ENCODE results near the gene TRAF6. TPM values are rescaled to one million over a fixed set of nuclear protein-coding genes. Genes with fewer than 3 reads are reported as not detected.
"Not testable (repeated sequence)": the region's sequence is repeated elsewhere in the genome, so short reads cannot be mapped to it uniquely, and the experiment has no call there.

The TRAF6 gene
- total RNA-seq, 1 experiment from 2014 or later: 6.6 TPM

DNA sequence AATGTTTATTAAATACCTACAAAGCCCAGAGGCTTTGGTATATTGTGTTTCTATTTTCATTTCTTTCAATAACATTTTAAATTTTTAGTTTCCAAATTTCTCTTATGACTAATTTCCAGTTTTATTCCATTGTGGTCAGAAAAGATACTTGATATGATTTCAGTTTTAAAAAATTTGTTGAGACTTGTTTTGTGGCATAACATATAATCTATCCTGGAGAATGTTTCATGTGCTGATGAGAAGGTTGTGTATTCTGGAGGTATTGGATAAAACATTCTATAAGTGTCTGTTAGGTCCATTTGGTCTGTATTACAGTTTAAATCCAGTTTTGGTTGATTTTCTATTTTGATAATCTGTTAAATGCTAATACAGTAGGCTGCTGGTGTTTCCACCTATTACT lies 47.9 kb upstream of the TRAF6 start:
- ChIA-PET CTCF (no interaction called here), POLR2A (no interaction called here)
- peaks cover 57% of the 10 kb centered on the region for H3K9me3 Mint-ChIP-seq
- peaks cover 48% of the 10 kb centered on the region for H3K36me3 Mint-ChIP-seq
- DNase-seq (ENCODE audit: low spot score): no peak
- no peak overlapping the region for H3K27ac Mint-ChIP-seq
- no peak for ATAC-seq
- no peaks in the 10 kb centered on the region for H3K4me1 Mint-ChIP-seq
- TF ChIP-seq ATF1 (CRISPR knock-in tag; IDR thresholded peaks at IDR 0.05) (no peak), NFE2L1 (CRISPR knock-in tag; IDR thresholded peaks at IDR 0.05) (no peak), HMGXB4 (CRISPR knock-in tag; IDR thresholded peaks at IDR 0.05) (no peak), ZNF423 (CRISPR knock-in tag; IDR thresholded peaks at IDR 0.05) (no peak), ZNF138 (CRISPR knock-in tag; conservative IDR thresholded peaks at IDR 0.05) (no peak), PREB (CRISPR knock-in tag; IDR thresholded peaks at IDR 0.05; ENCODE audit: borderline replicate concordance) (no peak), CREB1 (CRISPR knock-in tag; IDR thresholded peaks at IDR 0.05) (no peak), IRF2 (CRISPR knock-in tag; IDR thresholded peaks at IDR 0.05; ENCODE audit: borderline replicate concordance, low read depth) (no peak), MYBL2 (CRISPR knock-in tag; IDR thresholded peaks at IDR 0.05) (no peak), ZMAT4 (CRISPR knock-in tag; IDR thresholded peaks at IDR 0.05) (no peak), NFYB (CRISPR knock-in tag; conservative IDR thresholded peaks at IDR 0.05; ENCODE audit: low read depth) (no peak), ZBTB43 (CRISPR knock-in tag; IDR thresholded peaks at IDR 0.05) (no peak), IRF1 (CRISPR knock-in tag; IDR thresholded peaks at IDR 0.05) (no peak), SOX15 (CRISPR knock-in tag; IDR thresholded peaks at IDR 0.05) (no peak), MXD4 (CRISPR knock-in tag; IDR thresholded peaks at IDR 0.05; ENCODE audit: borderline replicate concordance) (no peak), ELF4 (CRISPR knock-in tag; IDR thresholded peaks at IDR 0.05; ENCODE audit: low read depth) (no peak)
- TF ChIP-seq, protein P1, sequence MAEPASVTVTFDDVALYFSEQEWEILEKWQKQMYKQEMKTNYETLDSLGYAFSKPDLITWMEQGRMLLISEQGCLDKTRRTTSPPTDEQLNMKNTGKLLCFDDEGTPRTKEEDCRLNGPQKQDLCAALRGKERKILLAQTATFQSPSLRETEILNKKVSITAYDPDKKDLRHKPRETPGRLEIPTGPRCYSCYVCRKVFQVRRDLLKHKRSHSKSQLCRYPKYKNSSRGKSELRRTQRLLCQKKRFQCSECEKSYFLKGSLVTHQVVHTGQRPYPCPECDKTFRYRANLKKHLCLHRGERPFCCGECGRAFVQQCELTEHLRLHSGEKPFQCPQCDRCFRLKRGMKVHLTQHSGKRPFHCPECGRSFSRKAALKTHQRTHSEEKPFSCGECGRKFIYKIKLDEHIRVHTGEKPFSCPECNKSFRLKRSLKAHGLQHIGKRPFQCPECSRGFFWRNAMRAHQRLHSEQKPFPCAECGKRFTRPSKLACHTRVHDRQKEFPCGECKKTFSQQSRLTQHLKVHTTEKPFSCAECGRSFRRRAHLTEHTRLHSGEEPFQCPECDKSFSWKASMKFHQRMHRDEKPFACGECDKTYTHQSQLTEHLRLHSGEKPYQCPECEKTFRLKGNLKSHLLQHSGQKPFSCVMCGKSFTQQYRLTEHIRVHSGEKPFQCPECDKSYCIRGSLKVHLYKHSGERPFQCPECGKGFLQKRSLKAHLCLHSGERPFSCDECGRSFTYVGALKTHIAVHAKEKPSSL (CRISPR knock-in tag; conservative IDR thresholded peaks at IDR 0.05): no peak
- TF ChIP-seq, protein P2, sequence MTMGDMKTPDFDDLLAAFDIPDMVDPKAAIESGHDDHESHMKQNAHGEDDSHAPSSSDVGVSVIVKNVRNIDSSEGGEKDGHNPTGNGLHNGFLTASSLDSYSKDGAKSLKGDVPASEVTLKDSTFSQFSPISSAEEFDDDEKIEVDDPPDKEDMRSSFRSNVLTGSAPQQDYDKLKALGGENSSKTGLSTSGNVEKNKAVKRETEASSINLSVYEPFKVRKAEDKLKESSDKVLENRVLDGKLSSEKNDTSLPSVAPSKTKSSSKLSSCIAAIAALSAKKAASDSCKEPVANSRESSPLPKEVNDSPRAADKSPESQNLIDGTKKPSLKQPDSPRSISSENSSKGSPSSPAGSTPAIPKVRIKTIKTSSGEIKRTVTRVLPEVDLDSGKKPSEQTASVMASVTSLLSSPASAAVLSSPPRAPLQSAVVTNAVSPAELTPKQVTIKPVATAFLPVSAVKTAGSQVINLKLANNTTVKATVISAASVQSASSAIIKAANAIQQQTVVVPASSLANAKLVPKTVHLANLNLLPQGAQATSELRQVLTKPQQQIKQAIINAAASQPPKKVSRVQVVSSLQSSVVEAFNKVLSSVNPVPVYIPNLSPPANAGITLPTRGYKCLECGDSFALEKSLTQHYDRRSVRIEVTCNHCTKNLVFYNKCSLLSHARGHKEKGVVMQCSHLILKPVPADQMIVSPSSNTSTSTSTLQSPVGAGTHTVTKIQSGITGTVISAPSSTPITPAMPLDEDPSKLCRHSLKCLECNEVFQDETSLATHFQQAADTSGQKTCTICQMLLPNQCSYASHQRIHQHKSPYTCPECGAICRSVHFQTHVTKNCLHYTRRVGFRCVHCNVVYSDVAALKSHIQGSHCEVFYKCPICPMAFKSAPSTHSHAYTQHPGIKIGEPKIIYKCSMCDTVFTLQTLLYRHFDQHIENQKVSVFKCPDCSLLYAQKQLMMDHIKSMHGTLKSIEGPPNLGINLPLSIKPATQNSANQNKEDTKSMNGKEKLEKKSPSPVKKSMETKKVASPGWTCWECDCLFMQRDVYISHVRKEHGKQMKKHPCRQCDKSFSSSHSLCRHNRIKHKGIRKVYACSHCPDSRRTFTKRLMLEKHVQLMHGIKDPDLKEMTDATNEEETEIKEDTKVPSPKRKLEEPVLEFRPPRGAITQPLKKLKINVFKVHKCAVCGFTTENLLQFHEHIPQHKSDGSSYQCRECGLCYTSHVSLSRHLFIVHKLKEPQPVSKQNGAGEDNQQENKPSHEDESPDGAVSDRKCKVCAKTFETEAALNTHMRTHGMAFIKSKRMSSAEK (CRISPR knock-in tag; IDR thresholded peaks at IDR 0.05; ENCODE audit: borderline replicate concordance): no peak
- H3K4me3 Mint-ChIP-seq: no peak overlapping the region
- peaks cover 11% of the 10 kb centered on the region; the same call in 1 of the 2 replicates for H3K27me3 Mint-ChIP-seq (ENCODE audit: low read depth)

GRCh38 chr11:36557390-36557789 lies 47.3 kb upstream of the TRAF6 start:
- peaks cover 11% of the 10 kb centered on the region; the same call in 1 of the 2 replicates for H3K27me3 Mint-ChIP-seq (ENCODE audit: low read depth)
- POLR2A ChIA-PET; ATAC-seq; H3K27ac Mint-ChIP-seq; H3K4me1 Mint-ChIP-seq; CTCF ChIA-PET; DNase-seq (ENCODE audit: low spot score): not testable (repeated sequence)
- H3K4me3 Mint-ChIP-seq: peak overlapping the region; percentile 37
- peaks cover 48% of the 10 kb centered on the region for H3K36me3 Mint-ChIP-seq
- peaks cover 51% of the 10 kb centered on the region for H3K9me3 Mint-ChIP-seq
